GM18519 (cell line): ENCODE results near the gene EXOC4.
"Not testable (repeated sequence)": the region's sequence is repeated elsewhere in the genome, so short reads cannot be mapped to it uniquely, and the experiment has no call there.

Experiments
- ATAC-seq: cut with Tn5 transposase; IDR thresholded peaks from one replicate; pipeline ENCODE4 v1.9.1; 2021; ENCODE audit warnings: mild to moderate bottlenecking, moderate library complexity; ENCODE audit not compliant: unreplicated experiment, low FRiP score

Gene EXOC4

GRCh38 chr7:133275008-133275407 lies 22.1 kb downstream of the EXOC4 start:
- ATAC-seq = no peak

DNA sequence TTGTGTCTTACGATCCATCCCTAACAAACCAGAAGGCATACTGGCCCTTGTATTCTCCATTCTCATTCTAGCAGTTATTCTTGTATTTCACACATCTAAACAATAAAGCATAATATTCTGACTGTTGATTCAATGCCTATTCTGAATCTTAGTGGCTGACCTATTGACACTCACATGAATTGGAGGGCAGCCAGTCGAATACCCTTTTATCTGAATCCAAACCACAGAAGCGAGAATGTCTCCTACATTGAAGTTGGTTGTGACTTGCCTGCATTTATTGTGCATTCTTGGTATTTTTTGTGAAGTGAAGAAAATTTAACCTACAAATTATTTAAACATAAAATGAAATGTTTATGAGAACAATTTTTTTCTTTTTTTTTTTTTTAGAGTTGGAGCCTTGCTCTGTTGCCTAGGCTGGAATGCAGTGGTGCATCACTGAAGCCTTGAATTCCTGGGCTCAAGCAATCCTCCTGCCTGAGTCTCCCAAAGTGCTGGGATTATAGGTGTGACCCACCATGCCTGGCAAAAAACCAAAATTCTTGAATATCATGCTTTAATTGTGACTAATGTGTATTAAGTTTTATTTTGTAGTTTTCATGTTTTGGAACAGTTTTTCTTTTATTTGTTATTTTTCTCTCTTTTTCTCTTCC lies 22.7 kb downstream of the EXOC4 start:
- no peak for ATAC-seq

GRCh38 chr7:133278975-133279374 lies 26.1 kb downstream of the EXOC4 start:
- not testable (repeated sequence) for ATAC-seq

- ATAC-seq = no peak
Measured at GRCh38 chr7:133282094-133282493, 29.2 kb downstream of the EXOC4 start.

DNA sequence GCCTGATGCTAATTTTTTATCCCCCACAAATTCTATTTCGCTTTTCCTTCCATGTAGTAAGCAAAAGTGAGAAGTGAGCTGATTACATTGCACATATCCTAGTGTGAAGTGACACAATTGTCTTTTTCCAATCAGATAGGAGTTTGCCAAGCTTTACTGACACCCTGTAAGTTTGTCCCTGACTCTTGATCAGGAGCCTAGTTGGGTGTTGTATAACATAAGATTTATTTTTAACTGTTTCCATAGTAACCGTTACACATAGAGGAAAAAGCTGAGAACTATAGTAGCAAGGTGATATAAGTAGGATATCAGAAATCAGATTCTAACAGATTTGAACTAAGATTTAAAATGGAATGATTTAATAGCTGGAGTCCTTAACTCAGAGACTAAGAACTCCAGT lies 31.2 kb downstream of the EXOC4 start:
- no peak for ATAC-seq

DNA sequence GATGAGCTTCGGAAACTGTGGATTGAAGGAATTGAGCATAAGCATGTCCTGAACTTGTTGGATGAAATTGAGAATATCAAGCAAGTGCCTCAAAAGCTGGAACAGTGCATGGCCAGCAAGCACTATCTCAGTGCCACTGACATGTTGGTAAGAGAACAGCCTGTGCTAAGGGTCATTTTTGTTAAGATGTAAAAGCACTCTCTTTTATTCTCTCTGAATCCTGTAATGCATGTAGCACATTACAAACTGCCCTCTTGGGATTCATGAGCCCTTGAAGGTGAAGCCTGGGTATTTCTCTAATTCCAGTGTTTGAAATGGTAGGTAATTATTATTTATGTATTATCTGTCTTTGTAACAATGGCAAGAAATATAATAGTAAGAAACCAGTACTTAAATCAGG lies 36.1 kb downstream of the EXOC4 start:
- no peak for ATAC-seq

DNA sequence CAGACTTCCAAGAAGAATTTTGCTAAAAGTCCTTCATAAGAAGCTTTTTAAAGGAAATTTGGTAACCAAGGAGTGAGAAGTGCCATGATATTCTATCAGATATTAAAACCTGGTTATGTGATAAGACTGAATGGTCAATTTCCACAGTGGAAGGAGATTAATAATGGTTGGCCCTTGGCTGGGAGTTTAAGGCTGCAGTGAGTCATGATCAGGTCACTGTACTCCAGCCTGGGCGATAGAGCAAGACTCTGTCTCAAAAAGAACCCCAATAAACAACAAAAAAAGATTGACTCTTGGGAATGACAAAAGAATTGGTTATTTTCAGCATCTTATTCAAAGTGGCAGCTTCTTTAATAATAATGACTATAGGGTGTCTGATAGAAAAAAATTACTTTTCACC lies 37.2 kb downstream of the EXOC4 start:
- no peak for ATAC-seq

GRCh38 chr7:133290676-133291333 lies 37.9 kb downstream of the EXOC4 start:
- ATAC-seq = no peak

- no peak for ATAC-seq
Measured at GRCh38 chr7:133292631-133293030, 39.8 kb downstream of the EXOC4 start.

DNA sequence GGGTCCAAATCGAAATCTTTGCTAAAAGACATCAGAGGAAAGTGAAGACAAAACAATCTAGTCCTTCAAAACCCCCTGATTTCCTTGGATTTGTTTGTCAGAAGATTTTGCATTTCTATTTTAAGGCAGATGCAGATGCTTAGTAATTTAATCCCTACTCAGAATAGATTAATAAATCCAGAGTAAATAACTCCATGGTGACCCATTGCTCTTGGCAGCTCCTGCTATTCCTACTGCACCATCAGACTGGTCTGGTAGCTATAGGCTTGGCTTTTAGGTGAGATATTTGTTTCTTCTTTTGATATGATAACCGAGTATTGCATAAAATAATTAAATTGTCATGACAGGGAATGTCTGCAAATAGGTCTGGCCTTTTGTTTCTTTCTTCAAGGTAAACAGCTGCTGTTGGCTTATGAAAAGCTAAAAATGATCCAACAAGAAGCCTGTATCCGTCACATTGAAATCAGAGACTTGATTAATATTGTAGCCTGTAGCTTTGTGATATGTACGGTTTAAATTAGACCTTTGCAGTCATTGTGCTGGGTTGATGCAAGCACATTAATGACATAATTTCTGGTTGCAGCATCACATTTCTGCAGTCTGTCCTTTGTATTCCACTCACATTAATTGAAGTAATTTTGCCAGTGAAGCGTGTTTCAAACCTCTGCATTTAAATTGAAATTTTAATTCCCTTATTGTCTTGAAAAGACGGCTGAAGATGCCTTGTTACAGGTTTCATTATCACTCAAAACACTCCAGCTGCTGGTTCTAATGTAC lies 40.7 kb downstream of the EXOC4 start:
- ATAC-seq = no peak

GRCh38 chr7:133294234-133294633 lies 41.4 kb downstream of the EXOC4 start:
- ATAC-seq = no peak

DNA sequence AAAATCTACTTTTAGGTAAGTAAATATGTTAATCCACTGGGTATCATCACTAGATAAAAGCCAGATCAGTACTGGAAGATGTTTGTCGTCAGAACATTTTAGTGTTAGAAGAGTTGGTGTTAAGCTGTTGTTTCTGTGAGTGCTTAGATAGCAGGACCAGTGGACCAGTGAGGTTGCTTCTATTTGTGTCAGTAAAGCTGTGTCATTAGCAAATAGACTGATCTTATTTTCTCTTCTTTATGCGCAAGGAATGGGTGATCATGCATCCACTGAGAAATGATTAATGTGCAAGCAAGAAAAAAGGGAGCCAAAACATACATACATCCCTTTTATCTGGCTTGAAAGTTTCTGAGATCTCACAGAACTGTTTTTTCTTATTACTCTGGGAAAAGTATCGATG lies 42.6 kb downstream of the EXOC4 start:
- ATAC-seq = no peak

GRCh38 chr7:133297093-133297492 lies 44.2 kb downstream of the EXOC4 start:
- no peak for ATAC-seq

DNA sequence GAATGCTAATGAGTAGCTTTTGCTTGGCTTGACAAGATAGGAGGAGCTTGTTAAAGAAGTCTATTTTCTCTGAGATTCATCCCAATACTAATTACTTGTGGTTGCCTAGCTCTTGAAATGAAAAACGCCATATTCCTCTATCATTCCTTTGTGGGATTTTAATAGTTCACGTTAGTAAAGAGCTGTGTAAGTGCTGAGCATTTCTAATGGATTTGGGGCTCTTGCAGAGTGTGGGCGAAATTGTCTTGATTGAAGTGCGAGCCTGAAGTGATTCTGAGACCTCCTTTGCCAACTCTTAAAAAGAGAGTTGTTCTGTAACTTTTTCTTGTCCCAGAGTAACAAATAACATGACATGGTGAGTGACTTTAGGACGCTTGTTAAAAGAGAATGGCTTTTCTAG lies 45.2 kb downstream of the EXOC4 start:
- ATAC-seq = no peak

DNA sequence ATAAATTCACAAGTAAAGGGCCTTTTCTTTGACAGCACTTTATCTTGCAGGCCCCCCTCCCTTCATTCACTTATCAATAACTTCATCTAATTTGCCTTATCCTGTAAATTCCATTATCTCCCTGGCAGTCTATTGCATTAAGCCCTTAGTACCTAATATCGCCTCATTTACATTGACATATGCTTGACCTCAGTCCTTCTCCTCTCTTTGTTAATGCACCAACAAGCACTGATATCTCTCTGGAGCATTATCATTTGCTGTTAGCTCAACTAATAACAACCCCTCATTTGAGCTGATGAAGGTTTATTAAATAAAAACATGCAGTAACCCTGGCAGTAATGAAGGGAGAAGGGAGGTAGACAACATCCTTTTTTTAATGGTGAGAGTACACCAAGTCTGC lies 46.8 kb downstream of the EXOC4 start:
- no peak for ATAC-seq

- no peak for ATAC-seq
Measured at GRCh38 chr7:133300088-133300487, 47.2 kb downstream of the EXOC4 start.

DNA sequence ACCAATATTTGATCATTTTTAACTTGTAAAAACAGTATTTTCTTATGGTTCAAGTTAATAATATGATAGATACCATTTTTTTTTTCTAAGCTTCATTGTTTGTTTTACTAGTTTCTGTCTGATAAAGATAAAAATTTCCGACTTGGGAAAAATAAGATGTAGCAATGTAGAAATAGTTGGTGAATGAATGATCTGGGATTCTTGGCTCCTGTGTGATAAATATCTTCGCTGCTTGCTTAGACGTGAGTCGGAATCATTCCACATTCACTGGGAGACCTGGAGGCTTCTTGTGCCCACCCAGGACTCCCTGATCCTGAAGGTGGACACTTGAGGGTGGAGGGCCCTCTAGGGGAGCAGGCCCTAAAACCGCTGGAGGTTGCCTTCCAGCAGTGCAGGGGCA lies 47.9 kb downstream of the EXOC4 start:
- ATAC-seq = no peak

DNA sequence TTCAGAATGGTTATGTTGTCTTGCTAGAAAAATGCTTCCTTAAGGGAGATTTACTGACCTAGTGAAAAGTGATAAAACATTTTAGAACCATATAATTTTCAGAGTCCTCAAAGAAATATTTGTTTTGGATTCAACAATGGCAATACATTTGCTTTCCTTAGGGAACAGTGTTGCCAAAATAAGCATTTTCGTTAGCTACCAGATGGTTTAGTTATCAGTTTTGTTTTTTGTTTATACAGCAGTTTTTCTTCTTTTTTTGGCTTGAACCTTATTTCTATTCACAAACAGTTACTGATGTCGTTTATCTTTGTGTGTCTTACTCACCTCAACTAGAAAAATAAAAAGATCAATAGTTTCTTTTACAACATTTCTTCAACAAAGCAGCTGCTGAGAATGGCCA lies 48.6 kb downstream of the EXOC4 start:
- ATAC-seq = no peak

DNA sequence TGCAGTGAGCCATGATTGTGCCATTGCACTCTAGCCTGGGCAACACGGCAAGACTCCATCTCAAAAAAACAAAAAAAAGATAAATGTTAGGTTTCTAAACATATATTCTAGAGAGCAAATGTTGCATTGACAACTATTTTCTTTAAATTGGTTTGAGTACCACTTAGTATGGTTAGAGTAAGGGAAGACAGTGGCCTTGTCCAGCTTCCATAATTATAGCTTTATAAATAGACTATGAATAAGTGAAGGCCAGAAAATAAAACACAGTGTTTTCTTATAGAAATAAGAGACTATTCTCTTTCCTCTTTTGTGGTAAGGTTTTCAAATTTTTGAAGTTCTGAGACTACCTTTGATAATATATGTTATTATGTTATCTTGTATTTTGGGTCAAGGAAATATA lies 50.5 kb downstream of the EXOC4 start:
- no peak for ATAC-seq

DNA sequence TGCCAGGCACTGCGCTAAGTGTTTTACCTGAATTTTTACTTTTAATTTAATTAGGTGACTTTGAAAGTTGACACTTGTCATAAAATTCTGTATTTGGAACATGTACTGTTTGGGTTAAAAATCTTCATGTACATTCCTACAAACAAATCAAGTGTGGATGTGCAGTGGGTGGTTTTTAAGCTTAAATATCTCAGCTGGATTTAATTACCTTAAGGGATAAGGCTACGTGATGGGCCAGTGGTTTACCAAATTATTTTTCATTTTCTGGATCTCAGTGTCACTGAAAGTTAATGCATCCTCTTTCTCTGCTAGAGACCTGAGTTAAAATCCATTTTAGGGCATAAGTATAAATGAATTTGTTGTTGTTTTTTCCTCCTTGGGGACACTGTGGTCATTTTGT lies 51.1 kb downstream of the EXOC4 start:
- ATAC-seq = no peak

DNA sequence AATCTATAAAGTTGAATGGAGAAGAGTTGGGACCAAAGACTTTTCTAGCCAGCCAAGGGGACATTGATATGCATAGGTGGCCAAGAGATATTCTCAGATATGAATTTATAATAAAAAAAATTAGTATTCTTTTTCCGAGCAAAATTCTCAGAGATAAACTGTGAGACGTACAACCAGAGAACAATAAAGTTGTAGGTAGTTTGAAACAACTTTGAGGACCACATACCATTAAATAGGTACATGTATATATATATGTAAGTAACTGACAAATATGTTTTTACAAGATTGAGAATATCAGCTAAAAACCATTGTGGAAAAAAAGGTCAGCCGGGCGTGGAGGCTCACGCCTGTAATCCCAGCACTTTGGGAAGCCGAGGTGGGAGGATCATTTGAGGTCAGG lies 56.5 kb downstream of the EXOC4 start:
- ATAC-seq = no peak
